Panc1 (cell line): ENCODE measurements around the gene HCFC1. TPM values are rescaled to one million over a fixed set of nuclear protein-coding genes. Genes with fewer than 3 reads are reported as not detected.

ENCODE experiments used
- ATAC-seq: fragments of 200-7000 bp; cut with Tn5 transposase; 2 replicates; pipeline ENCODE4 v1.9.1; 2020; ENCODE audit warnings: mild to moderate bottlenecking, moderate library complexity
- BruUV-seq: library from RNA; stranded (reverse); fragments of 400-500 nt; replicated peaks from 2 replicates; lab custom pipeline; 2021; lab: Mats Ljungman, UMichigan
- CTCF ChIA-PET: fragments of 300-600 bp; sonication (Branson Sonifier 250); formaldehyde crosslinking; loops from one replicate; lab custom pipeline; 2022; ENCODE audit warnings: antibody characterized with exemption; lab: Charles Lee
- POLR2A ChIA-PET: fragments of 300-600 bp; sonication (Branson Sonifier 250); formaldehyde crosslinking; loops from one replicate; lab custom pipeline; 2022; ENCODE audit warnings: antibody characterized with exemption; lab: Charles Lee
- DNase-seq: peaks from one replicate; pipeline ENCODE4 v3.0.0-alpha.2; 2010; ENCODE audit warnings: low read depth, low spot score
- H3K27ac ChIP-seq: 2 replicates; pipeline ENCODE4 v1.5.1; 2011; ENCODE audit warnings: mild to moderate bottlenecking, low read length, inconsistent platforms
- H3K27me3 ChIP-seq: fragments of 200-500 bp; sonication (Bioruptor generic); 2 replicates; pipeline ENCODE4 v1.6.0; 2014; ENCODE audit warnings: low read length, inconsistent platforms; ENCODE audit not compliant: control insufficient read depth, insufficient read depth
- H3K36me3 ChIP-seq: fragments of 200-500 bp; sonication (Bioruptor generic); 2 replicates; pipeline ENCODE4 v1.5.1; 2014; ENCODE audit warnings: inconsistent platforms, mild to moderate bottlenecking, low read length, moderate library complexity; ENCODE audit not compliant: control insufficient read depth, insufficient read depth
- H3K4me1 ChIP-seq: 2 replicates; pipeline ENCODE4 v1.5.1; 2011; ENCODE audit warnings: inconsistent platforms, mild to moderate bottlenecking, low read length, moderate library complexity; ENCODE audit not compliant: control insufficient read depth, insufficient read depth
- H3K4me3 ChIP-seq, 2 experiments: 2 replicates each; pipeline ENCODE4 v1.5.1; 2011 to 2012; ENCODE audit warnings: low read depth in 2 of 2, low read length in 2 of 2, mild to moderate bottlenecking in 2 of 2, inconsistent platforms in 1 of 2, moderate library complexity in 1 of 2
- H3K9me3 ChIP-seq: fragments of 200-500 bp; sonication (Bioruptor generic); 2 replicates; pipeline ENCODE4 v1.5.1; 2014; ENCODE audit warnings: low read depth, mild to moderate bottlenecking, inconsistent platforms, low read length, moderate library complexity; ENCODE audit not compliant: control insufficient read depth, insufficient read depth
- CTCF ChIP-seq: fragments of 450-650 bp; IDR thresholded peaks from 2 replicates; pipeline ENCODE4 v1.5.1; 2017; ENCODE audit warnings: mild to moderate bottlenecking
- POLR2AphosphoS5 ChIP-seq: IDR thresholded peaks from 2 replicates; pipeline ENCODE4 v1.6.1; 2012; ENCODE audit warnings: mild to moderate bottlenecking, low read depth, low read length, moderate library complexity
- REST ChIP-seq, 2 experiments: IDR thresholded peaks; 2 replicates each; pipeline ENCODE4 v1.6.1; 2011 to 2012; ENCODE audit warnings: low read depth in 2 of 2, control low read depth in 1 of 2, low read length in 1 of 2, mild to moderate bottlenecking in 1 of 2, moderate library complexity in 1 of 2; ENCODE audit not compliant: insufficient read depth in 1 of 2
- SIN3A ChIP-seq: IDR thresholded peaks from 2 replicates; pipeline ENCODE4 v1.6.1; 2012; ENCODE audit warnings: low read depth, mild to moderate bottlenecking, low read length, moderate library complexity, borderline replicate concordance; ENCODE audit not compliant: insufficient read depth
- TCF7L2 ChIP-seq: IDR thresholded peaks from 2 replicates; pipeline ENCODE4 v1.6.1; 2011; ENCODE audit warnings: mild to moderate bottlenecking, low read depth, low read length, inconsistent platforms
- in situ Hi-C: cut with HindIII; loops from 2 replicates; pipeline ENCODE4 v1.10.0; 2016; ENCODE audit warnings: low sequenced_read_pairs, low pct_unique_long_range_greater_than_20kb
- intact Hi-C: fragments of 100-400 bp; cut with micrococcal nuclease; formaldehyde crosslinking; loops from one replicate; pipeline ENCODE4 v1.10.0; 2022; ENCODE audit not compliant: unreplicated experiment
- total RNA-seq: library from RNA; stranded (reverse); gene quantifications from one replicate; pipeline ENCODE4 v1.2.1, GENCODE V29; 2021; ENCODE audit not compliant: unreplicated experiment

HCFC1 gene
- total RNA-seq, 1 experiment from 2014 or later = 113 TPM

DNA sequence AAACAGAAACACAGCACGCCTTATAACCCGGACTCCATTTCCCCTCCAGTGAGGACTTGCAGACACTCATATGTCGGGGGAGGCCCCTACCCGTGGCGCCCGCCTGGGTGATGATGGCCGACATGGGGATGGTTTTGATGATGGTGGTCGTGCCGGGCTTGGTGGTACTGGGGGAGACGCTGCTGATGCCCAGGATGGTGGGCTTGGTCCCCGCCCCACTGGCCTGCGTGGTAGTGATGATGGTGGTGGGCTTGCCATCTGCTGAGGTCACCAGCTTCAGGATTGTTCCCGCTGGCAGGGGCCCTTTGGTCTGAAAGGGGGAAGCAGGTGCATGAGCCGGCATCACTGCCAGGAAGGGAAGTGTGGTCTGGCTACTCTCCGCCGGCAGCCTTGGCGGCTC, 14.4 kb downstream of the HCFC1 start:
- ATAC-seq = no peak
- no peak overlapping the region for H3K4me3 ChIP-seq
- in situ Hi-C loops = no loop called here
- intact Hi-C loops = no loop called here
- no peak for TF ChIP-seq REST (IDR thresholded peaks at IDR 0.05; ENCODE audit: insufficient read depth in 1 of 2, low read depth in 2 of 2, low read length in 1 of 2)
- no peak for TF ChIP-seq CTCF
- TF ChIP-seq TCF7L2 = no peak
- no peak for TF ChIP-seq SIN3A
- TF ChIP-seq POLR2AphosphoS5 = no peak
- no peak overlapping the region for H3K27ac ChIP-seq
- CTCF ChIA-PET = no interaction called here
- H3K27me3 ChIP-seq = no peaks in the 10 kb centered on the region
- H3K36me3 ChIP-seq = peaks cover 8% of the 10 kb centered on the region
- no peaks in the 10 kb centered on the region for H3K9me3 ChIP-seq
- POLR2A ChIA-PET = interaction anchor here (0.5 kb wide), 1 partner anchor 18 kb away, joined by 12 read pairs; no protein-coding TSS in a partner anchor
- BruUV-seq = no TSS peak
- no peak for DNase-seq
- H3K4me1 ChIP-seq = no peaks in the 10 kb centered on the region

GRCh38 chrX:153956044-153956907, 15.3 kb downstream of the HCFC1 start:
- CTCF ChIA-PET = no interaction called here
- POLR2A ChIA-PET = no interaction called here
- Histone ChIP-seq H3K4me3 (no peak overlapping the region), H3K27ac (no peak overlapping the region), H3K36me3 (peaks cover 2% of the 10 kb centered on the region), H3K27me3 (no peaks in the 10 kb centered on the region), H3K9me3 (no peaks in the 10 kb centered on the region), H3K4me1 (no peaks in the 10 kb centered on the region)
- in situ Hi-C loops (no loop called here), intact Hi-C loops (no loop called here)
- ATAC-seq = no peak; the same call in 1 of the 2 replicates
- TF ChIP-seq POLR2AphosphoS5 (no peak), SIN3A (no peak), REST (IDR thresholded peaks at IDR 0.05; ENCODE audit: insufficient read depth in 1 of 2, low read depth in 2 of 2, low read length in 1 of 2) (no peak), TCF7L2 (no peak), CTCF (no peak)
- DNase-seq = no peak
- BruUV-seq = no TSS peak
